C4-2B (cell line): Measurements from ENCODE around the gene ITGB3.

Experiments used
- H3K27ac ChIP-seq: fragments of 450-650 bp; 2 replicates; pipeline ENCODE4 v1.5.1; 2017
- CTCF ChIP-seq: fragments of 450-650 bp; conservative IDR thresholded peaks from 2 replicates; pipeline ENCODE4 v1.5.1; 2017; ENCODE audit warnings: mild to moderate bottlenecking
- ZFX ChIP-seq: fragments of 450-650 bp; IDR thresholded peaks from 2 replicates; pipeline ENCODE4 v1.6.1; 2017

ITGB3 gene

DNA sequence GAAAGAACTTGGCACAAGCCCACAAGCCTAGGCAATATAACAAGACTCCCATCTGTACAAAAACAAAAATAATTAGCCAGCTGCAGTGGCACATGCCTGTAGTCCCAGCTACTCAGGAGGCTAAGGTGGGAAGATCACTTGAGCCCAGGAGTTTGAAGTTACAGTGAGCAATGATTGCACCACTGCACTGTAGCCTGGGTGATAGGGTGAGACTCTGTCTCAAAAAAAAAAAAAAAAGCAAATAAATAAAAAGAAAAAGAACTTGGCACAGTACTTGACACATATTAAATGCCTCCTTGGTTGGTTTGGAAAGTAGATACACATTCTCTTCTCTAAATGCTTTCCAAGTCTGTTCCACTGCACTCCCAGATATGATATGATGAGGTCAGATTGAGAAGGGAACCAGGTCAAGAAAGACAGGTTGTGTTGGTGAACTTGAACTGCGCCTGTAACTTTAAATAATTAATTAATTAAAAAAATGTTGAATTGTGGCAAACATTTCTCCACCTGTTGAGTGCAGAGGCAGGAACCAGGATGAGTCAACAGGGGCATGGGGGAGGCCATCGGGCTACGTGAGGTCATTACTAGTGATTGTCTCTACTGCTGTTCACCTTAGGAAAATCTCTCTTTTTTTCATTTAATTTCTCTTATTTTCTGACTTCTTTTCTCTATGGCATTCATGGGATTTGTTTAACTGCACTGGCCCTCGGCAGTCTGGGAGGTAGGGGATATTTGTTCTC, 44.2 kb downstream of the ITGB3 start:
- TF ChIP-seq ZFX (no peak), CTCF (no peak)
- H3K27ac ChIP-seq, result no peak overlapping the region

DNA sequence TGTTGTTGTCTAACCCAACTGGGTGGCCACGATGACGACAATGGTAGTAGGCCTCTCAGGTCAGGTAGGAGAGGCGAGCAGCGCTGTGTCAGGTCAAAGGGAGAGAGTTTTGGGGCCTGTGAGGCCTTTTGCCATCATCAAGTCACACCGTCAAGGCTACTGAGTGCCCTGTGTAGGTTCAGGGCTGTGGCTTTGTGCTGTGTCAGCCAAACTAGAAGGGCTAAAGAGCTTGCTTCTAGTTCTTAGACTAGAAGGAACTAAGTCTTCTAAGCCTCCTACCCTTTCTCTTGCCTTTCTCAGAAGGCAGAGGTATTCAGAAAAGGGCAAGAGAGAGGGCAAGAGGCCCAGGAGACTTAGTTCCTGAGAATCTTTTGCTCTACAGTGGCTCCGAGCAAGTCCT, 45.1 kb downstream of the ITGB3 start:
- TF ChIP-seq CTCF, result no peak
- TF ChIP-seq ZFX, result no peak
- H3K27ac ChIP-seq, result no peak overlapping the region

- no peak for TF ChIP-seq ZFX
- TF ChIP-seq CTCF, result no peak
- H3K27ac ChIP-seq, result no peak overlapping the region
Measured at GRCh38 chr17:47299239-47299910, 45.7 kb downstream of the ITGB3 start.

GRCh38 chr17:47300718-47301117, 47.1 kb downstream of the ITGB3 start:
- no peak for TF ChIP-seq ZFX
- no peak for TF ChIP-seq CTCF

DNA sequence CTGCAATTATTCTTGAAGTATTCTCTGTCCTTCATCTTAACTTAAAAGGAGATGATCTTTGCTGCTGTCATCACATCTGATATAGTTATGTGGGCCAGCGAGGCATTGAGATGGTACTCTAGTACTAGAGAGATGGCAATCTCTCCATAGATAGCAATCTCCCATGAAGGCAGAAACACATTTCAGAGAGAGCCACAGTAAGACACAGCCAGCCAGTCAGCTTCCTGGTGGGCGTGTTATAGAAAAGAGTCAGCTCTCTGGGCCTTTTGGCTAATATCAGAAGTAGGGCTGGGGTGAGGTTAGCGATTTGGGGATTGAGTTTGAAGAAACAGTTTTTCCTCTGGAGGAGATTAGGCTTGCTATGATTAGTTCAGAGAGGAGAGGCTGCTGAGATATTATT, 47.5 kb downstream of the ITGB3 start:
- no peak for TF ChIP-seq ZFX
- TF ChIP-seq CTCF, result no peak
- no peak overlapping the region for H3K27ac ChIP-seq

More at GRCh38 chr17:47300718-47301117, 47.1 kb downstream of the ITGB3 start:
- H3K27ac ChIP-seq, result no peak overlapping the region

DNA sequence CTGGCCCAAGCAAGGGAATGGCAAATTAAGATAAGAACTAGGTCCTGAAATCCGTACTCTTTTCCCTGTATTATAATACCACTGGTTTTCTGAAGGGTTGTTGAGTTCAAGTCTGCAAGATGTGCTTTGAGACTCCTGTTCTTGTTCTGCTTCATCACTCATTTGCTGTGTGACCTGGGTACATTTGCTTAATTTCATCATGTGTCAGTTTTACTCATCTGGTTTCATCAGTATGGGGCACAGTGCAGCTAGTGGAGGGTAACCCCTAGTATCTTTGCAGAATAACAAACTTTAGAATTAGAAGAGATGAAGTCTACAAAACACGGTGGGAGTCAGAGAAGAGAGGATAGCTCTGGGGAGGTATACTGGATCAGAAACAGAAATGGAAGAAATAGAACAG, 48.2 kb downstream of the ITGB3 start:
- H3K27ac ChIP-seq, result no peak overlapping the region
- TF ChIP-seq ZFX, result no peak
- TF ChIP-seq CTCF, result no peak

GRCh38 chr17:47304186-47304585, 50.6 kb downstream of the ITGB3 start:
- no peak for TF ChIP-seq ZFX
- TF ChIP-seq CTCF, result no peak
- H3K27ac ChIP-seq, result no peak overlapping the region
